Measurements from ENCODE around the gene APOA1.

DNA sequence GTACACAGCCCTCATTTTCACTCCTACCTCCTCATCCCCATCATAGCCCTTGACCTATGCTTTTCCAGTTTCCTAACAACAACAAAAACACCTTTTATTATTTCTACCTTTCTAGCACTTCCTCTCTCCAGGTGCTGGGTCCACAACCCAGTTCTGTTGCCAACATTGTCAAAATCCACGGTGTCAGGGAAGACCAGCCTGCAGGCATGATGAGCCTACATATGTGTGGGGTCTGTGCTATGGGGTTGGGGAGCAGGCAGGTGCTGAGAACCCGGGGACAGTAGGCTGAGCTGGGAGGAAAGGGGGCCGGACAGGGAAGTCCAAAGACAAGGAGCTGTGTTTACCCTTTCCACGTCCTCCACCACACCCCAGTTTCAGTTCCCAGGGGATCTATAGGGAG lies 48.9 kb downstream of the APOA1 start:
- TF ChIP-seq SIN3A (IDR thresholded peaks at IDR 0.05; ENCODE audit: borderline replicate concordance, insufficient read depth, low read length), result no peak
- no peak for TF ChIP-seq POLR2AphosphoS5 (IDR thresholded peaks at IDR 0.05; ENCODE audit: low read depth, low read length)

All from PFSK-1 (cell line).